ENCODE measurements around the gene LIFR. TPM values are rescaled to one million over a fixed set of nuclear protein-coding genes. Genes with fewer than 3 reads are reported as not detected.

LIFR gene
- total RNA-seq, 1 donor from 2014 or later = not detected

DNA sequence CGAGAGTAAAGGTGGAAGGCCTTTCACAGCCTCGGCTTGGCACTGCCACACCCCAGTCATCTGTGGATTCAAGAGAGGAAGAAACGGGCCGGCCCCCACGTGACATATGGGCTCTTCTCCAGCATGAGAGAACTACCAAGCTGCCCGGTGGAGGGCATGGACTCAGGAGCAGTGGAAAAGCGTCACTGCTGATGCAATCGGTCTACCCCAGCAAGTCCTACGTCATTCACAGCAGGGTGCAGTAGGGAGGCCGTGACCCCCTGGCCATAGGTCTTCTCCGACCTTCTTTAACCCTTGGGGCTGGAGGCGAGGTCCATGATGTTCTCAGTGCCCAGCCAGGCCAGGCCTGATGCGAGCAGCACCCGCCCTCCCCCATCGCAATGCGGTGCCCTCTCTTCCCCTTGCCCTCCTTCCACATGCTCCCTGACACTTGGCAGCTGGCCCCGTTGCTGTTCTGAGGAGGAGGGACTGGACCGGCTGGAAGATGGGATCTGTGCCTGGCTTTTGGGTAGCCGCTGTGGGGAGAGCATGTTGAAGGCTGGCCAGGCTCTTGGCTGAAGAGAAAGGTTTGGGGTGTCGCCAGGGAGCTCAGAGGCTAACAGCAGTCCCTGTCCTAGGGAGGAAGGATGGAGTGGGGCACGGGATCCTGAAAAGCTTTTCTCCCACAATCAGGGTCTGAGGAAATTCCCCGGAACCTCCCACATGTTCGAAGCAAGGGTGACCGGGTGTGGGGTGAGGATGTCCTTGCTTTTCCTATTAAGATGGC lies 89.8 kb downstream of the LIFR start:
- intact Hi-C loops (cut with micrococcal nuclease) = no loop called here

- intact Hi-C loops (cut with micrococcal nuclease) = no loop called here
Measured at GRCh38 chr5:38465702-38466423, 90.6 kb downstream of the LIFR start.

- intact Hi-C loops (cut with micrococcal nuclease) = no loop called here
Measured at GRCh38 chr5:38465061-38465460, 91.4 kb downstream of the LIFR start.

- intact Hi-C loops (cut with micrococcal nuclease) = no loop called here
Measured at GRCh38 chr5:38463634-38464521, 92.6 kb downstream of the LIFR start.

DNA sequence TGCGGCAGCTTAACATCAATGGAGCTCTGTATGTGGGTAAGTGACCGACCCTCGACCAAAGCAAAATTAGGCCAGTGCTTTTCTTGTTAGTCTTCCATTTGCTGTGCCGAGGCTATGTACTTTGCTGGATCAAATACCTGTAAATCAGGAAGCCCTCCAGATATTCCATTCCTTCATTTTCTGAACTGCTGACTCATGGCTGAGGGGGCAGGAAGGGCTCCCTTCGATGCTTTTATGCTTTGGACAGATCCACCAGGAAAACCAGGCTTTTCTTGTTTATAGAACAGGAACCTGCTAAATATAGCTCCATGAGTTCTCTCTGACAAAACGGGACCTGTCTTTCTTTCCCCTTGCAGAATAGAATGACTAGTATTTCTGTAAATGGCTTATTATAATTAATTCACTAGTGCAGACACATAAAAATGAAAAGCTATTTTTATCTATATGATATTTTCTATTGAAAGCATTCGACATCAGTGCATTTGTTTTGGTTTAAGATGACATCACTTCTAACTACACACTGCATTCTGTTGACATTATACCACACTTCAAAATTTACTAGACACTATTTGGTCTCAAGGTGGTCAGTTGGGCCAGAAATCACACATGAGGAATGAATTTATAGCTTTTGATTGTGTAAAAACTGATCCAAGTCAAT lies 93.3 kb downstream of the LIFR start:
- intact Hi-C loops (cut with micrococcal nuclease) = no loop called here

DNA sequence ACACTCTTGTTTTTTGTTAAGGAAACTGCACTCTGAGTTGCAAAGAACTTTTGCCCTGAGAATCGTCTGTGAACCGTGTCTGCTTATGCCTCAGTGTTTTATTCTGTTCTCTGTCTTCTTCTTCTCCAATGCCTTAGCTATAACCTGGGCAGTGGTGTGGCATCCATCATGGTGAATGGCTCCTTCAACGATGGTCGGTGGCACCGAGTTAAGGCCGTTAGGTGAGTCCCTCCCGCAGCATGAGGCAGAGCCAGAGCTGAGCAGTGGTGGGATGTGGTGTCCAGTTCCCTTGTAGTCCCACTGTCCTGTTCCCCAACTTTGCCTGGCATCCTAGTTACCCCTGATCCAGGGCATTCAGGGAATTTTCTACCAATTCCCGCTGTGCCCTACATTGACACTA lies 98.3 kb downstream of the LIFR start:
- intact Hi-C loops (cut with micrococcal nuclease) = no loop called here

DNA sequence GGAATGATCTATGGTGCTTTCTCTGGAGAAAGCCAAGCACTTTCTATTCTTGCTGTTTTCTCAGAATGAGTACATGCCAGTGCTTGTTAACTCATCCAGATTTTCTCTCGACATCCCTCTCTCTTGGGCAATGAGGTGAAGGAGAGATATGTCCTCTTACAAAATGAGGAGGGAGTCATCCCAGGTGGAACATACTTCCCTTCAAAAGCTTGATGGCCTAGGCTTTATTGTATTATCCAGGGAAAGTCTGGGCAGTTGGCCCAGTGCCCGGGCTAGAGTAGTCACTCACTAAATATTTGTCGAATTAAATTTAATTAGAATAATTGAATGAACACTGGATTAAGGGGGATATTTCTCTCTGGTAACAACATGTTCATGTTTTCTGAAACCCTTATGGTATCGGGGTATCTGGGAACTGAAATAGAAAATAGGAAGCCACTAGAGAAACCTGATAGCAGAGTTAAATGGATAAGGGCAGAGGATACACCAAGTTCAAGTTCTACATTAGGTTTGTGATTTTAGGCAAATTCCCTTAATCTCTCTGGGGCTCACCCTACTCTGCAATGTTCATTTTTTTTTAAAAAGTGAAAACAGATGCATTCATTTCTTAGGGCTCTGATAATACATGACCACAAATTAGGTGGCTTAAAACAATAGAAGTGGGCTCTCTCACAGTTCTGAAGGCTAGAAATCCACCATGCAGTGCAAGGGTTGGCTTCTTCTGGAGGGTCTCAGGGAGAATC lies 99.6 kb downstream of the LIFR start:
- intact Hi-C loops (cut with micrococcal nuclease) = no loop called here

DNA sequence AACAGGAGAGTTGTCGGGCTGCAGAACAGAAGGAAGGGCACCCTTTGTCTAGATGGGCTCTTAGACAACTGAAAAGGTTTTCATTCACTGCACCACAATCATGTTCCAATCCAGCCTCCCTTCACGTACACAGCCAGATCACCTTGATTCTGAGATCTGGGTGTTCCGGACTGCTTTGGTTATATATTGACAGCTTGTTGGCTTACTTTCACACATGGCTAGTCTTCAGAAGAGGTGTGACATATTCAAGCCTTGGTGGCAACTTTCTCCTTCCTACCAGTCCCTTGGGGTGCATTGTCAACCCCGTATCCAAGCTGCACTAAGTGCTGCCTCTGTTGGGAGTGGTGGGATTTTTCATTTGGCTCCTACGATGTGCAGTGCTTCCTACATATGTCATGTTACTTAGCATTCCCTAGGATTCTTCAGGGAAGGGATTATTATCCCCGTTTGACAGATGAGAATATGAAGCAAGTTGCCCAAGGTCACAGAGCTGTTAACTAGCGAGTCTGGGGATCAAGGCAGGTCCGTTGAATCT lies 100.6 kb downstream of the LIFR start:
- intact Hi-C loops (cut with micrococcal nuclease) = no loop called here

GRCh38 chr5:38453921-38454320 lies 102.5 kb downstream of the LIFR start:
- intact Hi-C loops (cut with micrococcal nuclease) = loop anchor here (5.0 kb wide), 1 partner anchor 618 kb away; the partner anchor contains the start of gene RICTOR

DNA sequence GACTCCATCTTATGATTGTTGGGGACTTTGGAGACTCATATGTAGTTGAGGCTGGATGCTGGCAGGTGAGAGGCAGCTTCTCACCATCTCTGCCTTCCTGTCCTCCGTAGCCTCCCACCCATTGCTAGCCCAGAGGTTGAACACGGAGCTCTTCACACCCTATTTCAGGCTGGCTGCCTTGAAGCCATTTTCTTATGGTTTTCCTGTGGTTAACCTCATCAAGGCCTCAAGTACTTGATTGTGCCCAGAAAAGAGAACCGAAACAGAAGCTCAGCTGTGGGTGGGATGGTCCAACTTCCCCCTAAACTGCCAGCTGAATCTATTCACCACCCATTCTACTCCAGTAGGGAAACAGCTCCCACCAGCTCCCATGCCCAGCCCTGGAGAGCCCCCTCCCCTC lies 102.9 kb downstream of the LIFR start:
- intact Hi-C loops (cut with micrococcal nuclease) = loop anchor here (5.0 kb wide), 1 partner anchor 619 kb away; the partner anchor contains the start of gene RICTOR

DNA sequence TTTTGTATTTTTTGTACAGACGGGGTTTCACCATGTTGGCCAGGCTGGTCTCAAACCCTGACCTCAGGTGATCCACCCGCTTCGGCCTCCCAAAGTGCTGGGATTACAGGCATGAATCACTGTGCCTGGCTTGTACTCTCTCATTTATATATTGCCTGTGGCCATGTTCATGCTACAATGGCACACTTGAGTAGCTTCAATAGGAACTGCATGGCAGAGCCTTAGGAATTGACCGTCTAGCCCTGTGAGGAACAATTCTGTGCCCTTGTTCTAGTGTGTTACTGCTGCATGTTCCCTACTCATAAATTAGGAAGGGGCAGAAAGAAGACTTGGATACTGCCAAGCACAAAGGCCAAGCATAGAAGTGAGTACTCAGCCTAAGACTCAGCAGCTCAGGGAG lies 104.2 kb downstream of the LIFR start:
- intact Hi-C loops (cut with micrococcal nuclease) = loop anchor here (5.0 kb wide), 1 partner anchor 620 kb away; the partner anchor contains the start of gene RICTOR

DNA sequence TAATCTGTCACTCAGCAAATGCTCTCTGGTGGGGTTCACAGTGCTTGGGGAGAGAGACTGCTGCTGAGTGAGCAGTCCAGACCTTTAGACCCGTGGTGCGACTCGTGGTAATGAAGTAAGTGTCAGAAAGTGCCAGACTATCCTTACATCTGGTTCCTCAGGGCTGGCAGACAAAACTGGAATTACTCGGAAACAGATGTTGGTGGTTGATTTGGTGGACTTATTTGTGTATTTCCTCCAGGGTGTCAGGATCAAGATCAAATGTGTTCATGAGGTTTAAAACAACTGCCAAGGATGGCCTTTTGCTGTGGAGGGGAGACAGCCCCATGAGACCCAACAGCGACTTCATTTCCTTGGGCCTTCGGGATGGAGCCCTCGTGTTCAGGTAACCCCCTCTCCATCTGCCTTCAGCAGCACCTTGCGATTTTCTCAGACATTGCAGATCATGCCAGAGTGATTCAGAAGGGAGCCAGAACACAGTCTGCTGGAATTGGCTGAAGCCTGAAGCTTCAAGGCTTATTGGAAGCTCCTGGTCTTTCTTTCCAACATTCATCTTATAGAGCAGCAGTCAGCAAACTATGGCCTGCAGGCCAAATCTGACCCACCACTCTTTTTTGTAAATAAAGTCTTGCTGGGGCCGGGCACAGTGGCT lies 105.2 kb downstream of the LIFR start:
- intact Hi-C loops (cut with micrococcal nuclease) = loop anchor here (5.0 kb wide), 1 partner anchor 621 kb away; the partner anchor contains the start of gene RICTOR

DNA sequence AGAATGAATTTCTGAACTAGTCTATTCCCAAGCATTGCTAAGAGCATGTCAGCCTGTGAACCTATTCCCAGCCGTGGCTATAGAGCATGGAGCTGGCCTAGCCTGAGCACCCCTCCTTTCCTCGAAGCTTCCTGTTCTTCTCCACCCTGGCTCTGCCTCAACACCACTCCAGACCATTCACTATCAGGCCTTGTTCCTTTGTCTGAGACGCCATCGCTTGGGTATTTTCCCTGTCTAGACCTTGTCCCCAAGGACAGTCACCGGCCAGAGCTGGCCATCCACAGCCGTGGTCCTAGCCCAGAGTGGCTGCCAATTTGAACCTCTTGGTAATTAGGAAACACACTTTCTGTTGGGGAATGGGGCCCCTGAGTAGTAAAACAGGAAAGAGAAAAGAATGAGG lies 105.8 kb downstream of the LIFR start:
- intact Hi-C loops (cut with micrococcal nuclease) = loop anchor here (5.0 kb wide), 1 partner anchor 622 kb away; the partner anchor contains the start of gene RICTOR

GRCh38 chr5:38448568-38449350 lies 107.7 kb downstream of the LIFR start:
- intact Hi-C loops (cut with micrococcal nuclease) = no loop called here

DNA sequence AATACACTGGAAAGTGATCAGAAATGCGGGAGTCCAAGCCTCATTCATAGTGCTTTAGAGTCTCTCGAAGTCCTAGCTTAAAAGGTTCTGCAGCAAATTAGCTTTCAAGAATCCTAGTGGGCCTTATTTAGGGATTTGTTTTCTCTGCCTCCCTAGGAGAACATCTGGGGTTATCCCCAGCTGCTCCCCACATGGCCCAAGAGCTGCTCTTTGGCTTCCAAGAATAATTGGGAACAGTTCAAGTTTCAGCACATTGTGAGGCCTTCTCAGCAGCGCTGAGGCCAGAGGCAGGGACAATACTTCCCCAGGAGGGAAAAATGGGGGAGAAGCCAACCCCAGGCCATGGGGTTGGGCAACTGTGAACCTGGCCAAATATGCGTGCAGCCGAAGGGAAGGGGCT lies 108.7 kb downstream of the LIFR start:
- intact Hi-C loops (cut with micrococcal nuclease) = no loop called here

- intact Hi-C loops (cut with micrococcal nuclease) = no loop called here
Measured at GRCh38 chr5:38447056-38447455, 109.4 kb downstream of the LIFR start.

DNA sequence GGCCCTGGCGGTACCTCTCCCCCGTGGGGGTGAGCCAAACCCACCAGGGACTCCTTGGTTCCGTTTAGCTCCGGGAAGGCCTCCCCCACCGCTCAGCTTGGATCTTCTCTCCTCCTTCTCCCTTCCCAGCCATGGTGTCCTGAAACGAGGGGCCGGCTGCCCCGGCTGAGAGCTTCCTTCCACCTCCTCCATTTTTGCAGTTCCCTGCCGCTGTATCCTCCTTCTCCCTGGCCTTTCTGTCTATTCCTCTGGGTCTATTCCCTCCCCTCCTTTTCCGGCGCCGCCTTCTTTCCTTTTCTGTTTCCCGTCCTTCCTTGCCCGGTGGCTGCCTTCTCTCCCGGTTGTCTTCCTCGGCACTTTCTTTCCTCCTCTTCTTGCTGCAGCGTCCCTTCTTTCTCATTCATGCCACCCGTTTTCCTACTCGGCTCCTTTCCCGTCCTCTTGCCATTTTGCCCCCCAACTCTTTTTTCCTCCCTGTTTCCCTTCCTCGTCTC lies 110.4 kb downstream of the LIFR start:
- intact Hi-C loops (cut with micrococcal nuclease) = no loop called here

DNA sequence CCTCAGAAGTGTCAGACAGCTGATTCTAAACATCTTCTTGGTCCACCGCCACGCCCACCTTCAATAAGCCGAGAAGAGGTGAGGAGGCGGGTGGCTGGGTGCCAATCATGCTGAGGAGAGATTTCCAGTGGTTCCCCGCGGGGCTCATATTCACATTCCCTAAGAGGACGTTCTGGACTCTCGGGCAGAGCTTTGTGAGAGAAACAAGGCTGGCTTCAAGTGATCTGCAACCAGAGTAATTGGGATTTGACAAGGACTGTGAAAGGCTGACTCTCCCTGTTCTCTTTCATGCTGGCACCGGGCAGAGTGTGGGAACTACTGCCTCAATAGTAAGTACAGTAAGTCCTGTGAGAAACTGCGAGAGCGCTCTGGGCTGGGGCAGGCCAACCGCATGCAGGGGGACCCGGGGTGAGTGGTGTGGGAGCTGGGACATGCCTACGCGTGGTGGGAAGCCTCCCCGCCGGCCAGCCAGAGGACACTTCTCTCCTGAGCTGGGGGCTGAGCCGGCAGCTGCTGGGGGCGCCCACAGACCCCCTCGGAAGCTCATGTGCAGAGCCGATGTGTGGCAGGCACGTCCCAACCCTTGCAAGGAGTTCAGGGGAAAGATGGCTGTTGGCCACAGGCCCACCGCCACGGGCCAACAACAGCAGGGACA lies 110.9 kb downstream of the LIFR start:
- intact Hi-C loops (cut with micrococcal nuclease) = no loop called here

Data from T-helper 2 cell treated with Interferon-gamma antibody and Interleukin-4, amounts not matched to agents 100 ng/mL and 5 ng/mL, for 36 hours (primary cell).